Stimulated activated CD4-positive, alpha-beta T cell treated with anti-CD3 and anti-CD28 coated beads, Interleukin-4, amount 100 ng/mL, for 4 hours (primary cell): Measurements from ENCODE around the gene GABRB2.
"Not testable (repeated sequence)": the region's sequence is repeated elsewhere in the genome, so short reads cannot be mapped to it uniquely, and the experiment has no call there.

Experiments used
- DNase-seq, 2 experiments: peaks; one replicate each; pipeline ENCODE4 v3.0.0-alpha.2; 2020

GABRB2 gene

GRCh38 chr5:161546470-161547301, at the start of gene GABRB2:
GABRB2 (minus strand) TSS chr5:161546725; CDS start chr5:161546643, 82 bp downstream.
- DNase-seq, result peak in 1 of 2 experiments; percentile 35

GRCh38 chr5:161585798-161586197, 39.3 kb upstream of the GABRB2 start:
- no peak for DNase-seq

- DNase-seq, result no peak
Measured at GRCh38 chr5:161580621-161581020, 34.1 kb upstream of the GABRB2 start.

GRCh38 chr5:161572914-161573313, 26.4 kb upstream of the GABRB2 start:
- DNase-seq, result no peak

GRCh38 chr5:161566081-161566480, 19.6 kb upstream of the GABRB2 start:
- no peak for DNase-seq

GRCh38 chr5:161562446-161562845, 15.9 kb upstream of the GABRB2 start:
- no peak for DNase-seq

GRCh38 chr5:161549106-161549505, 2.6 kb upstream of the GABRB2 start:
- no peak for DNase-seq

GRCh38 chr5:161548487-161549094, 2.1 kb upstream of the GABRB2 start:
- DNase-seq, result no peak

GRCh38 chr5:161547738-161548486, 1.4 kb upstream of the GABRB2 start:
- DNase-seq, result no peak

- no peak for DNase-seq
Measured at GRCh38 chr5:161547406-161547737, 847 bp upstream of the GABRB2 start.

GRCh38 chr5:161546095-161546469, 443 bp downstream of the GABRB2 start:
- DNase-seq, result no peak

GRCh38 chr5:161545344-161546094, 1.0 kb downstream of the GABRB2 start:
- DNase-seq, result no peak

- DNase-seq, result no peak
Measured at GRCh38 chr5:161544350-161544765, 2.2 kb downstream of the GABRB2 start.

GRCh38 chr5:161539016-161539415, 7.5 kb downstream of the GABRB2 start:
- DNase-seq, result no peak

GRCh38 chr5:161535762-161536161, 10.8 kb downstream of the GABRB2 start:
- no peak for DNase-seq

GRCh38 chr5:161530700-161531099, 15.8 kb downstream of the GABRB2 start:
- DNase-seq, result no peak

- DNase-seq, result no peak
Measured at GRCh38 chr5:161513942-161514341, 32.6 kb downstream of the GABRB2 start.

- DNase-seq, result no peak
Measured at GRCh38 chr5:161507591-161507990, 38.9 kb downstream of the GABRB2 start.

- not testable (repeated sequence) for DNase-seq
Measured at GRCh38 chr5:161505160-161505559, 41.4 kb downstream of the GABRB2 start.

GRCh38 chr5:161498531-161498930, 48.0 kb downstream of the GABRB2 start:
- no peak for DNase-seq

GRCh38 chr5:161483721-161484120, 62.8 kb downstream of the GABRB2 start:
- DNase-seq, result no peak

GRCh38 chr5:161481922-161482321, 64.6 kb downstream of the GABRB2 start:
- DNase-seq, result no peak
